HEK293 (cell line): ENCODE results near the gene RBM7.
A peak's percentile ranks its signal among the peaks of the same experiment; 100 is the strongest.

Experiments used
- CTCF ChIA-PET: fragments of 350-600 bp; formaldehyde crosslinking; extraction: SDS; loops from one replicate; lab custom pipeline; 2021; ENCODE audit warnings: antibody characterized with exemption; lab: Yijun Ruan, JAX
- POLR2A ChIA-PET: fragments of 300-600 bp; formaldehyde crosslinking; extraction: SDS; loops from one replicate; lab custom pipeline; 2020; ENCODE audit warnings: antibody characterized with exemption, inconsistent platforms; lab: Yijun Ruan, JAX
- H3K27ac ChIP-seq: fragments of 200-500 bp; sonication (Bioruptor generic); 2 replicates; pipeline ENCODE4 v1.5.1; 2014; ENCODE audit warnings: low read depth, low read length, control low read depth, inconsistent platforms; ENCODE audit errors: extremely low read depth
- H3K36me3 ChIP-seq, 2 experiments: fragments of 200-500 bp in 1 of 2; sonication (Bioruptor generic) in 1 of 2; 1 replicate in 1 of 2; 2 replicates in 1 of 2; pipeline ENCODE4 v1.5.1; 2014 to 2017; ENCODE audit warnings: inconsistent platforms in 2 of 2, low read length in 2 of 2; ENCODE audit not compliant: control insufficient read depth in 2 of 2, insufficient read depth in 1 of 2
- H3K4me1 ChIP-seq: fragments of 200-500 bp; sonication (Bioruptor generic); 2 replicates; pipeline ENCODE4 v1.5.1; 2014; ENCODE audit warnings: mild to moderate bottlenecking, low read length, inconsistent platforms; ENCODE audit not compliant: control insufficient read depth, insufficient read depth
- H3K4me3 ChIP-seq: 2 replicates; pipeline ENCODE4 v1.5.1; 2011; ENCODE audit warnings: low read depth, mild to moderate bottlenecking, control low read depth, low read length, moderate library complexity
- H3K9me3 ChIP-seq: fragments of 200-500 bp; sonication (Bioruptor generic); 2 replicates; pipeline ENCODE4 v1.5.1; 2014; ENCODE audit warnings: low read depth, low read length, inconsistent platforms; ENCODE audit not compliant: control insufficient read depth, insufficient read depth
- ATF2 ChIP-seq: fragments of 450-650 bp; formaldehyde crosslinking; IDR thresholded peaks from 2 replicates; pipeline ENCODE4 v1.5.1; 2016; ENCODE audit warnings: missing biosample characterization, missing genetic modification characterization, low read depth
- INSM2 ChIP-seq: fragments of 450-650 bp; formaldehyde crosslinking; IDR thresholded peaks from 2 replicates; pipeline ENCODE4 v1.5.1; 2016; ENCODE audit warnings: missing biosample characterization, missing genetic modification characterization
- PRDM4 ChIP-seq: fragments of 450-650 bp; formaldehyde crosslinking; IDR thresholded peaks from 2 replicates; pipeline ENCODE4 v1.5.1; 2017; ENCODE audit warnings: missing biosample characterization, missing genetic modification characterization
- ZNF112 ChIP-seq: fragments of 450-650 bp; formaldehyde crosslinking; IDR thresholded peaks from 2 replicates; pipeline ENCODE4 v1.5.0; 2017; ENCODE audit warnings: missing biosample characterization, missing genetic modification characterization
- ZNF132 ChIP-seq: fragments of 450-650 bp; formaldehyde crosslinking; IDR thresholded peaks from 2 replicates; pipeline ENCODE4 v1.5.1; 2017; ENCODE audit warnings: missing biosample characterization, missing genetic modification characterization, borderline replicate concordance
- ZNF157 ChIP-seq: fragments of 450-650 bp; formaldehyde crosslinking; IDR thresholded peaks from 2 replicates; pipeline ENCODE4 v1.5.1; 2016; ENCODE audit warnings: missing biosample characterization, missing genetic modification characterization
- ZNF202 ChIP-seq: fragments of 450-650 bp; formaldehyde crosslinking; IDR thresholded peaks from 2 replicates; pipeline ENCODE4 v1.5.1; 2016; ENCODE audit warnings: missing biosample characterization, missing genetic modification characterization, borderline replicate concordance
- ZNF248 ChIP-seq: fragments of 450-650 bp; formaldehyde crosslinking; IDR thresholded peaks from 2 replicates; pipeline ENCODE4 v1.5.1; 2017; ENCODE audit warnings: missing biosample characterization, missing genetic modification characterization
- ZNF350 ChIP-seq: fragments of 450-650 bp; formaldehyde crosslinking; IDR thresholded peaks from 2 replicates; pipeline ENCODE4 v1.5.0; 2017; ENCODE audit warnings: missing biosample characterization, mild to moderate bottlenecking, missing genetic modification characterization
- ZNF354C ChIP-seq: fragments of 450-650 bp; formaldehyde crosslinking; IDR thresholded peaks from 2 replicates; pipeline ENCODE4 v1.5.1; 2016; ENCODE audit warnings: missing biosample characterization, missing genetic modification characterization, low read depth, borderline replicate concordance
- ZNF513 ChIP-seq: fragments of 450-650 bp; IDR thresholded peaks from 2 replicates; pipeline ENCODE4 v1.5.1; 2018; ENCODE audit warnings: missing biosample characterization, missing genetic modification characterization
- ZNF530 ChIP-seq: fragments of 450-650 bp; formaldehyde crosslinking; IDR thresholded peaks from 2 replicates; pipeline ENCODE4 v1.5.1; 2016; ENCODE audit warnings: low read depth, missing biosample characterization, missing genetic modification characterization
- ZNF544 ChIP-seq: fragments of 450-650 bp; formaldehyde crosslinking; IDR thresholded peaks from 2 replicates; pipeline ENCODE4 v1.5.0; 2017; ENCODE audit warnings: missing biosample characterization, missing genetic modification characterization
- ZNF560 ChIP-seq: fragments of 450-650 bp; formaldehyde crosslinking; IDR thresholded peaks from 2 replicates; pipeline ENCODE4 v1.5.1; 2017; ENCODE audit warnings: missing biosample characterization, missing genetic modification characterization, borderline replicate concordance
- ZNF580 ChIP-seq: fragments of 450-650 bp; formaldehyde crosslinking; IDR thresholded peaks from 2 replicates; pipeline ENCODE4 v1.5.1; 2016; ENCODE audit warnings: missing biosample characterization, missing genetic modification characterization
- ZNF596 ChIP-seq: fragments of 450-650 bp; IDR thresholded peaks from 2 replicates; pipeline ENCODE4 v1.5.0; 2018; ENCODE audit warnings: missing biosample characterization, mild to moderate bottlenecking, missing genetic modification characterization, moderate library complexity
- ZNF629 ChIP-seq: fragments of 450-650 bp; formaldehyde crosslinking; IDR thresholded peaks from 2 replicates; pipeline ENCODE4 v1.5.1; 2017; ENCODE audit warnings: missing biosample characterization, missing genetic modification characterization
- ZNF776 ChIP-seq: fragments of 450-650 bp; formaldehyde crosslinking; IDR thresholded peaks from 2 replicates; pipeline ENCODE4 v1.5.0; 2017; ENCODE audit warnings: missing biosample characterization, missing genetic modification characterization, borderline replicate concordance

Gene RBM7

GRCh38 chr11:114354076-114354475, 46.4 kb upstream of the RBM7 start (continued):
- TF ChIP-seq PRDM4 (tag by site-specific recombination) (no peak), ZNF112 (no peak), ZNF350 (tag by site-specific recombination) (peak; percentile 59; the same call in 1 of the 2 replicates), ZNF132 (tag by site-specific recombination) (no peak), ZNF202 (tag by site-specific recombination) (no peak), ZNF513 (tag by site-specific recombination) (no peak), ZNF544 (no peak), ZNF596 (tag by site-specific recombination) (no peak), ATF2 (peak; percentile 52; the same call in 1 of the 2 replicates), ZNF629 (tag by site-specific recombination) (0 out of 2 replicates have a peak, but pooled peaks have one; percentile 46), ZNF354C (tag by site-specific recombination) (no peak), ZNF560 (tag by site-specific recombination) (no peak), ZNF248 (no peak), ZNF530 (tag by site-specific recombination) (no peak)

GRCh38 chr11:114358716-114359115, 41.8 kb upstream of the RBM7 start:
- TF ChIP-seq INSM2 (tag by site-specific recombination) (no peak), ZNF157 (no peak), ZNF776 (tag by site-specific recombination) (no peak), ZNF350 (tag by site-specific recombination) (no peak), ZNF580 (tag by site-specific recombination) (no peak)
- no peaks in the 10 kb centered on the region for H3K4me1 ChIP-seq
- H3K27ac ChIP-seq: no peak overlapping the region
- ChIA-PET CTCF (interaction anchor here (0.7 to 1.3 kb wide), 2 partner anchors 10 to 15 kb away, joined by 3 to 5 read pairs; no protein-coding TSS in a partner anchor), POLR2A (no interaction called here)
- H3K4me3 ChIP-seq: no peak overlapping the region
- no peaks in the 10 kb centered on the region for H3K36me3 ChIP-seq
- no peaks in the 10 kb centered on the region for H3K9me3 ChIP-seq
